Neural progenitor cell (in vitro differentiated cells): ENCODE results near the gene ZNF486.
"Not testable (repeated sequence)": the region's sequence is repeated elsewhere in the genome, so short reads cannot be mapped to it uniquely, and the experiment has no call there.

Source experiments
- EZH2 ChIP-seq: fragments of 200-600 bp; sonication (generic); IDR thresholded peaks from 2 replicates; pipeline ENCODE4 v1.6.1; 2017; ENCODE audit warnings: antibody characterized with exemption, mild to moderate bottlenecking, moderate library complexity
- TF ChIP-seq, protein P1 (sequence below): fragments of 200-600 bp; sonication (generic); IDR thresholded peaks from 2 replicates; pipeline ENCODE4 v1.5.1; 2017; ENCODE audit warnings: antibody characterized with exemption, mild to moderate bottlenecking

- TF ChIP-seq, protein P1, sequence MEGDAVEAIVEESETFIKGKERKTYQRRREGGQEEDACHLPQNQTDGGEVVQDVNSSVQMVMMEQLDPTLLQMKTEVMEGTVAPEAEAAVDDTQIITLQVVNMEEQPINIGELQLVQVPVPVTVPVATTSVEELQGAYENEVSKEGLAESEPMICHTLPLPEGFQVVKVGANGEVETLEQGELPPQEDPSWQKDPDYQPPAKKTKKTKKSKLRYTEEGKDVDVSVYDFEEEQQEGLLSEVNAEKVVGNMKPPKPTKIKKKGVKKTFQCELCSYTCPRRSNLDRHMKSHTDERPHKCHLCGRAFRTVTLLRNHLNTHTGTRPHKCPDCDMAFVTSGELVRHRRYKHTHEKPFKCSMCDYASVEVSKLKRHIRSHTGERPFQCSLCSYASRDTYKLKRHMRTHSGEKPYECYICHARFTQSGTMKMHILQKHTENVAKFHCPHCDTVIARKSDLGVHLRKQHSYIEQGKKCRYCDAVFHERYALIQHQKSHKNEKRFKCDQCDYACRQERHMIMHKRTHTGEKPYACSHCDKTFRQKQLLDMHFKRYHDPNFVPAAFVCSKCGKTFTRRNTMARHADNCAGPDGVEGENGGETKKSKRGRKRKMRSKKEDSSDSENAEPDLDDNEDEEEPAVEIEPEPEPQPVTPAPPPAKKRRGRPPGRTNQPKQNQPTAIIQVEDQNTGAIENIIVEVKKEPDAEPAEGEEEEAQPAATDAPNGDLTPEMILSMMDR = not testable (repeated sequence)
- not testable (repeated sequence) for TF ChIP-seq EZH2
Measured at GRCh38 chr19:20132933-20133332, 34.1 kb upstream of the ZNF486 start.
